ENCODE results near the gene GLRX3. TPM values are rescaled to one million over a fixed set of nuclear protein-coding genes. Genes with fewer than 3 reads are reported as not detected.

The GLRX3 gene
- total RNA-seq, 1 experiment from 2014 or later = 142 TPM

DNA sequence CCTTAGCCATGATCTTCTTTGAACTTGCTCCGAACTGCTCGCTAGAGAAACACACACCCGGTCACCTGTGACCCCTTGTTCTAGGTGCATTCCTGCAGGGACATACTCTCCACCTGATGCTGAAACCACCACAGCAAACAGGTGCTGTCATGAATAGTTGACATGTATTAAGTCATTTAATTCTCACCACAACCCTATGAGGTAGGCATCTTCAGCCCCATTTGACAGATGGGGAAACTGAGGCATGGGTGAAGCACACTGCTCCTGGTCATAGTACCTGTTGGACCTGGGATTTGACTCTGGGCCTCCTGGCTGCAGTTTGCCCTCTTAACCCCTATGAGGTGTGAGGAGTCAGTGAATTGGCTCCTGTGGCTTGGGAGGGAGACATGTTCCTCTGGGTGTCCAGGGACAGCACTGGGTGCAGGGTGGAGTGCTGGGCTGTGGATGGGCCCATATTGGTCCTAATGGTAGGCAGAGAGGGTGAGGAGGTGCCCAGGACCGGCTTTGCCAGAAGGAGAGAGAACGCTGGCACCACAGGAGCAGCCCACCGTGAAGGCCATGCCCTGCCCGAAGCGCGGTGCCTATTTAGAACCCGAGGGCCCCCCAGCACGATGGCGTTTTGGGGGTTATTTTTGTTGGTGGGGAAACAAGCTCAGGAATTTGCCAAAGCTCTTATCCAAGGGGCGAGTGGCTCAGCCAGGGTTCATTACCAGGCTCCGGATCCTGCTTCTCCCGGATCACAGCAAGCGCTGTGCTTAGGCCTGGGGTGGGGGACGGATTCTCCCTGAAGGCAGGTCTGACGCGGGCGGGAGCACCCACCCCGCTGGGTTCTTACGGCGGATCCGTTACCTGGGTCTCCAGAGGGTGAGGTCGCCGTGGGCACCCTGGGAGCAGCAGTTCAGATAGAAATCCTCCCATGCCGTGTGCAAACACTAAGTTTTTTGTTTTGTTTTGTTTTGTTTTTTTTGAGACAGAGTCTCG lies 52.3 kb downstream of the GLRX3 start:
- TF ChIP-seq ZBTB21 (CRISPR knock-in tag; IDR thresholded peaks at IDR 0.05; ENCODE audit: borderline replicate concordance) = no peak
- TF ChIP-seq ZNF219 (CRISPR knock-in tag; IDR thresholded peaks at IDR 0.05; ENCODE audit: borderline replicate concordance) = no peak
- TF ChIP-seq USF2 (CRISPR knock-in tag; IDR thresholded peaks at IDR 0.05) = no peak
- no peak for TF ChIP-seq RORB (CRISPR knock-in tag; IDR thresholded peaks at IDR 0.05)
- TF ChIP-seq ATF3 (CRISPR knock-in tag; conservative IDR thresholded peaks at IDR 0.05) = no peak
- TF ChIP-seq E2F5 (CRISPR knock-in tag; IDR thresholded peaks at IDR 0.05) = no peak
- no peak for TF ChIP-seq ATF1 (CRISPR knock-in tag; IDR thresholded peaks at IDR 0.05)
- no peak for TF ChIP-seq SMAD4 (CRISPR knock-in tag; IDR thresholded peaks at IDR 0.05)
- TF ChIP-seq TEAD1 (CRISPR knock-in tag; IDR thresholded peaks at IDR 0.05) = no peak
- no peak for TF ChIP-seq ZNF263 (CRISPR knock-in tag; IDR thresholded peaks at IDR 0.05; ENCODE audit: low read depth)
- TF ChIP-seq, protein P1, sequence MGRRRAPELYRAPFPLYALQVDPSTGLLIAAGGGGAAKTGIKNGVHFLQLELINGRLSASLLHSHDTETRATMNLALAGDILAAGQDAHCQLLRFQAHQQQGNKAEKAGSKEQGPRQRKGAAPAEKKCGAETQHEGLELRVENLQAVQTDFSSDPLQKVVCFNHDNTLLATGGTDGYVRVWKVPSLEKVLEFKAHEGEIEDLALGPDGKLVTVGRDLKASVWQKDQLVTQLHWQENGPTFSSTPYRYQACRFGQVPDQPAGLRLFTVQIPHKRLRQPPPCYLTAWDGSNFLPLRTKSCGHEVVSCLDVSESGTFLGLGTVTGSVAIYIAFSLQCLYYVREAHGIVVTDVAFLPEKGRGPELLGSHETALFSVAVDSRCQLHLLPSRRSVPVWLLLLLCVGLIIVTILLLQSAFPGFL (CRISPR knock-in tag; IDR thresholded peaks at IDR 0.05; ENCODE audit: borderline replicate concordance) = no peak
- no peak for TF ChIP-seq HMGA2 (CRISPR knock-in tag; IDR thresholded peaks at IDR 0.05)
- no peak overlapping the region for H3K27ac Mint-ChIP-seq
- ATAC-seq (no peak), DNase-seq (ENCODE audit: low spot score) (no peak)
- peaks cover 14% of the 10 kb centered on the region for H3K27me3 Mint-ChIP-seq (ENCODE audit: low read depth)
- peaks cover 26% of the 10 kb centered on the region for H3K36me3 Mint-ChIP-seq
- no peaks in the 10 kb centered on the region for H3K4me1 Mint-ChIP-seq
- no peak overlapping the region for H3K4me3 Mint-ChIP-seq
- POLR2A ChIA-PET = no interaction called here
- CTCF ChIA-PET = interaction anchor here (2.7 kb wide), 1 partner anchor 9 kb away, joined by 10 read pairs; no protein-coding TSS in a partner anchor
- H3K9me3 Mint-ChIP-seq = no peaks in the 10 kb centered on the region

- no peak for DNase-seq (ENCODE audit: low spot score)
- ChIA-PET CTCF (interaction anchor here (1.7 to 2.7 kb wide), 2 partner anchors 10 to 80 kb away, joined by 8 to 10 read pairs; partner anchors contain the start of gene C10orf143), POLR2A (no interaction called here)
- Mint-ChIP-seq H3K9me3 (no peaks in the 10 kb centered on the region), H3K4me1 (no peaks in the 10 kb centered on the region), H3K27me3 (ENCODE audit: low read depth) (peaks cover 14% of the 10 kb centered on the region), H3K4me3 (no peak overlapping the region), H3K36me3 (peaks cover 20% of the 10 kb centered on the region; the same call in 1 of the 2 replicates), H3K27ac (no peak overlapping the region)
- ATAC-seq = peak; percentile 2; the same call in 1 of the 2 replicates
- TF ChIP-seq GABPB1 (CRISPR knock-in tag; IDR thresholded peaks at IDR 0.05) (no peak), EMX1 (CRISPR knock-in tag; IDR thresholded peaks at IDR 0.05) (no peak), RORB (CRISPR knock-in tag; IDR thresholded peaks at IDR 0.05) (no peak), ZNF263 (CRISPR knock-in tag; IDR thresholded peaks at IDR 0.05; ENCODE audit: low read depth) (no peak), ZNF671 (CRISPR knock-in tag; IDR thresholded peaks at IDR 0.05) (no peak), CTCF (IDR thresholded peaks at IDR 0.05) (no peak), CREB1 (CRISPR knock-in tag; IDR thresholded peaks at IDR 0.05) (no peak), CBFB (CRISPR knock-in tag; IDR thresholded peaks at IDR 0.05; ENCODE audit: low read depth) (no peak), JAZF1 (CRISPR knock-in tag; IDR thresholded peaks at IDR 0.05) (no peak)
- TF ChIP-seq, protein P2, sequence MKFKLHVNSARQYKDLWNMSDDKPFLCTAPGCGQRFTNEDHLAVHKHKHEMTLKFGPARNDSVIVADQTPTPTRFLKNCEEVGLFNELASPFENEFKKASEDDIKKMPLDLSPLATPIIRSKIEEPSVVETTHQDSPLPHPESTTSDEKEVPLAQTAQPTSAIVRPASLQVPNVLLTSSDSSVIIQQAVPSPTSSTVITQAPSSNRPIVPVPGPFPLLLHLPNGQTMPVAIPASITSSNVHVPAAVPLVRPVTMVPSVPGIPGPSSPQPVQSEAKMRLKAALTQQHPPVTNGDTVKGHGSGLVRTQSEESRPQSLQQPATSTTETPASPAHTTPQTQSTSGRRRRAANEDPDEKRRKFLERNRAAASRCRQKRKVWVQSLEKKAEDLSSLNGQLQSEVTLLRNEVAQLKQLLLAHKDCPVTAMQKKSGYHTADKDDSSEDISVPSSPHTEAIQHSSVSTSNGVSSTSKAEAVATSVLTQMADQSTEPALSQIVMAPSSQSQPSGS (CRISPR knock-in tag; IDR thresholded peaks at IDR 0.05; ENCODE audit: borderline replicate concordance, low read depth) = no peak
- TF ChIP-seq, protein P3, sequence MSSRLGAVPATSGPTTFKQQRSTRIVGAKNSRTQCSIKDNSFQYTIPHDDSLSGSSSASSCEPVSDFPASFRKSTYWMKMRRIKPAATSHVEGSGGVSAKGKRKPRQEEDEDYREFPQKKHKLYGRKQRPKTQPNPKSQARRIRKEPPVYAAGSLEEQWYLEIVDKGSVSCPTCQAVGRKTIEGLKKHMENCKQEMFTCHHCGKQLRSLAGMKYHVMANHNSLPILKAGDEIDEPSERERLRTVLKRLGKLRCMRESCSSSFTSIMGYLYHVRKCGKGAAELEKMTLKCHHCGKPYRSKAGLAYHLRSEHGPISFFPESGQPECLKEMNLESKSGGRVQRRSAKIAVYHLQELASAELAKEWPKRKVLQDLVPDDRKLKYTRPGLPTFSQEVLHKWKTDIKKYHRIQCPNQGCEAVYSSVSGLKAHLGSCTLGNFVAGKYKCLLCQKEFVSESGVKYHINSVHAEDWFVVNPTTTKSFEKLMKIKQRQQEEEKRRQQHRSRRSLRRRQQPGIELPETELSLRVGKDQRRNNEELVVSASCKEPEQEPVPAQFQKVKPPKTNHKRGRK (CRISPR knock-in tag; IDR thresholded peaks at IDR 0.05; ENCODE audit: borderline replicate concordance) = no peak
- TF ChIP-seq, protein P4, sequence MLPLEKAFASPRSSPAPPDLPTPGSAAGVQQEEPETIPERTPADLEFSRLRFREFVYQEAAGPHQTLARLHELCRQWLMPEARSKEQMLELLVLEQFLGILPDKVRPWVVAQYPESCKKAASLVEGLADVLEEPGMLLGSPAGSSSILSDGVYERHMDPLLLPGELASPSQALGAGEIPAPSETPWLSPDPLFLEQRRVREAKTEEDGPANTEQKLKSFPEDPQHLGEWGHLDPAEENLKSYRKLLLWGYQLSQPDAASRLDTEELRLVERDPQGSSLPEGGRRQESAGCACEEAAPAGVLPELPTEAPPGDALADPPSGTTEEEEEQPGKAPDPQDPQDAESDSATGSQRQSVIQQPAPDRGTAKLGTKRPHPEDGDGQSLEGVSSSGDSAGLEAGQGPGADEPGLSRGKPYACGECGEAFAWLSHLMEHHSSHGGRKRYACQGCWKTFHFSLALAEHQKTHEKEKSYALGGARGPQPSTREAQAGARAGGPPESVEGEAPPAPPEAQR (CRISPR knock-in tag; IDR thresholded peaks at IDR 0.05) = no peak
- TF ChIP-seq, protein P5, sequence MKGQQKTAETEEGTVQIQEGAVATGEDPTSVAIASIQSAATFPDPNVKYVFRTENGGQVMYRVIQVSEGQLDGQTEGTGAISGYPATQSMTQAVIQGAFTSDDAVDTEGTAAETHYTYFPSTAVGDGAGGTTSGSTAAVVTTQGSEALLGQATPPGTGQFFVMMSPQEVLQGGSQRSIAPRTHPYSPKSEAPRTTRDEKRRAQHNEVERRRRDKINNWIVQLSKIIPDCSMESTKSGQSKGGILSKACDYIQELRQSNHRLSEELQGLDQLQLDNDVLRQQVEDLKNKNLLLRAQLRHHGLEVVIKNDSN (CRISPR knock-in tag; IDR thresholded peaks at IDR 0.05) = no peak
Observed at GRCh38 chr10:130189608-130190054, 53.4 kb downstream of the GLRX3 start.
